Measurements from ENCODE around the gene MYH7. TPM values are rescaled to one million over a fixed set of nuclear protein-coding genes. Genes with fewer than 3 reads are reported as not detected.

The MYH7 gene
- polyA plus RNA-seq, 1 of the 3 experiments (the other 2 are of a cell fraction): not detected

DNA sequence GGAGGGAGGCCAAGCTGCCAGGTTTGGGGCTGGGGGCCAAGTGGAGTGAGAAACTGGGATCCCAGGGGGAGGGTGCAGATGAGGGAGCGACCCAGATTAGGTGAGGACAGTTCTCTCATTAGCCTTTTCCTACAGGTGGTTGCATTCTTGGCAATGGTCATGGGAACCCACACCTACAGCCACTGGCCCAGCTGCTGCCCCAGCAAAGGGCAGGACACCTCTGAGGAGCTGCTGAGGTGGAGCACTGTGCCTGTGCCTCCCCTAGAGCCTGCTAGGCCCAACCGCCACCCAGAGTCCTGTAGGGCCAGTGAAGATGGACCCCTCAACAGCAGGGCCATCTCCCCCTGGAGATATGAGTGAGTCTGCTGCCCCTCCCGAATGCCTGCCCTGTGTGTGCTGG is 62.4 kb downstream of the MYH7 start:
- Histone ChIP-seq H4K20me1 (ENCODE audit: insufficient read depth) (no peaks in the 10 kb centered on the region), H3K4me1 (ENCODE audit: control insufficient read depth in 1 of 2, insufficient read depth in 2 of 2, low read depth in 1 of 2, low read length in 1 of 2) (peaks cover 0 to 2% of the 10 kb centered on the region in 2 experiments; a peak in 1 of 4 replicates), H3K9me3 (no peaks in the 10 kb centered on the region), H3K4me2 (no peak overlapping the region), H3K9me2 (no peaks in the 10 kb centered on the region), H2AFZ (ENCODE audit: low read depth) (no peak overlapping the region), H3K9ac (no peak overlapping the region), H3K79me2 (ENCODE audit: insufficient read depth) (no peaks in the 10 kb centered on the region), H3K36me3 (replicated peaks in 1 of 2; ENCODE audit: control insufficient read depth in 1 of 2, insufficient read depth in 2 of 2, low read length in 1 of 2) (no peaks in the 10 kb centered on the region), H3K4me3 (ENCODE audit: low read depth in 2 of 2, low read length in 1 of 2) (no peak overlapping the region), H3K27ac (ENCODE audit: low read depth in 2 of 2, low read length in 1 of 2) (no peak overlapping the region), H3F3A (replicated peaks; ENCODE audit: insufficient read depth) (no peaks in the 10 kb centered on the region), H3K27me3 (ENCODE audit: insufficient read depth) (peaks cover 10% of the 10 kb centered on the region; the same call in 1 of the 2 replicates)
- DNase-seq: no peak
- ChIA-PET POLR2A (no interaction called here), CTCF (interaction anchor here (1.2 kb wide), 2 partner anchors 12 to 20 kb away, joined by 3 read pairs; no protein-coding TSS in a partner anchor)
- WGBS (ENCODE audit: low lambda C conversion rate): 33% methylated on average over 2 of the region's 3 CpGs
- TF ChIP-seq YY1 (IDR thresholded peaks at IDR 0.05; ENCODE audit: low read depth): no peak
- TF ChIP-seq, protein P1, sequence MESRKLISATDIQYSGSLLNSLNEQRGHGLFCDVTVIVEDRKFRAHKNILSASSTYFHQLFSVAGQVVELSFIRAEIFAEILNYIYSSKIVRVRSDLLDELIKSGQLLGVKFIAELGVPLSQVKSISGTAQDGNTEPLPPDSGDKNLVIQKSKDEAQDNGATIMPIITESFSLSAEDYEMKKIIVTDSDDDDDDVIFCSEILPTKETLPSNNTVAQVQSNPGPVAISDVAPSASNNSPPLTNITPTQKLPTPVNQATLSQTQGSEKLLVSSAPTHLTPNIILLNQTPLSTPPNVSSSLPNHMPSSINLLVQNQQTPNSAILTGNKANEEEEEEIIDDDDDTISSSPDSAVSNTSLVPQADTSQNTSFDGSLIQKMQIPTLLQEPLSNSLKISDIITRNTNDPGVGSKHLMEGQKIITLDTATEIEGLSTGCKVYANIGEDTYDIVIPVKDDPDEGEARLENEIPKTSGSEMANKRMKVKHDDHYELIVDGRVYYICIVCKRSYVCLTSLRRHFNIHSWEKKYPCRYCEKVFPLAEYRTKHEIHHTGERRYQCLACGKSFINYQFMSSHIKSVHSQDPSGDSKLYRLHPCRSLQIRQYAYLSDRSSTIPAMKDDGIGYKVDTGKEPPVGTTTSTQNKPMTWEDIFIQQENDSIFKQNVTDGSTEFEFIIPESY (IDR thresholded peaks at IDR 0.05; ENCODE audit: borderline replicate concordance, low read depth): no peak
- no peak for TF ChIP-seq GATA2 (CRISPR knock-in tag; IDR thresholded peaks at IDR 0.05)
- no peak for TF ChIP-seq POLR2AphosphoS5 (IDR thresholded peaks at IDR 0.05; ENCODE audit: low read depth, low read length)
- TF ChIP-seq FOXJ3 (CRISPR knock-in tag; IDR thresholded peaks at IDR 0.05): no peak
- TF ChIP-seq, protein P2, sequence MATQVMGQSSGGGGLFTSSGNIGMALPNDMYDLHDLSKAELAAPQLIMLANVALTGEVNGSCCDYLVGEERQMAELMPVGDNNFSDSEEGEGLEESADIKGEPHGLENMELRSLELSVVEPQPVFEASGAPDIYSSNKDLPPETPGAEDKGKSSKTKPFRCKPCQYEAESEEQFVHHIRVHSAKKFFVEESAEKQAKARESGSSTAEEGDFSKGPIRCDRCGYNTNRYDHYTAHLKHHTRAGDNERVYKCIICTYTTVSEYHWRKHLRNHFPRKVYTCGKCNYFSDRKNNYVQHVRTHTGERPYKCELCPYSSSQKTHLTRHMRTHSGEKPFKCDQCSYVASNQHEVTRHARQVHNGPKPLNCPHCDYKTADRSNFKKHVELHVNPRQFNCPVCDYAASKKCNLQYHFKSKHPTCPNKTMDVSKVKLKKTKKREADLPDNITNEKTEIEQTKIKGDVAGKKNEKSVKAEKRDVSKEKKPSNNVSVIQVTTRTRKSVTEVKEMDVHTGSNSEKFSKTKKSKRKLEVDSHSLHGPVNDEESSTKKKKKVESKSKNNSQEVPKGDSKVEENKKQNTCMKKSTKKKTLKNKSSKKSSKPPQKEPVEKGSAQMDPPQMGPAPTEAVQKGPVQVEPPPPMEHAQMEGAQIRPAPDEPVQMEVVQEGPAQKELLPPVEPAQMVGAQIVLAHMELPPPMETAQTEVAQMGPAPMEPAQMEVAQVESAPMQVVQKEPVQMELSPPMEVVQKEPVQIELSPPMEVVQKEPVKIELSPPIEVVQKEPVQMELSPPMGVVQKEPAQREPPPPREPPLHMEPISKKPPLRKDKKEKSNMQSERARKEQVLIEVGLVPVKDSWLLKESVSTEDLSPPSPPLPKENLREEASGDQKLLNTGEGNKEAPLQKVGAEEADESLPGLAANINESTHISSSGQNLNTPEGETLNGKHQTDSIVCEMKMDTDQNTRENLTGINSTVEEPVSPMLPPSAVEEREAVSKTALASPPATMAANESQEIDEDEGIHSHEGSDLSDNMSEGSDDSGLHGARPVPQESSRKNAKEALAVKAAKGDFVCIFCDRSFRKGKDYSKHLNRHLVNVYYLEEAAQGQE (IDR thresholded peaks at IDR 0.05; ENCODE audit: low read depth, low read length): no peak
- TF ChIP-seq, protein P3, sequence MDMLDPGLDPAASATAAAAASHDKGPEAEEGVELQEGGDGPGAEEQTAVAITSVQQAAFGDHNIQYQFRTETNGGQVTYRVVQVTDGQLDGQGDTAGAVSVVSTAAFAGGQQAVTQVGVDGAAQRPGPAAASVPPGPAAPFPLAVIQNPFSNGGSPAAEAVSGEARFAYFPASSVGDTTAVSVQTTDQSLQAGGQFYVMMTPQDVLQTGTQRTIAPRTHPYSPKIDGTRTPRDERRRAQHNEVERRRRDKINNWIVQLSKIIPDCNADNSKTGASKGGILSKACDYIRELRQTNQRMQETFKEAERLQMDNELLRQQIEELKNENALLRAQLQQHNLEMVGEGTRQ (IDR thresholded peaks at IDR 0.05; ENCODE audit: borderline replicate concordance, low read depth, low read length): no peak
- no peak for TF ChIP-seq NFIC (IDR thresholded peaks at IDR 0.05; ENCODE audit: borderline replicate concordance)
- no peak for TF ChIP-seq RXRA (IDR thresholded peaks at IDR 0.05; ENCODE audit: borderline replicate concordance, low read depth)
- TF ChIP-seq RAD21 (IDR thresholded peaks at IDR 0.05; ENCODE audit: low read length): no peak
- TF ChIP-seq TCF12 (IDR thresholded peaks at IDR 0.05): no peak
- no peak for TF ChIP-seq GABPA (IDR thresholded peaks at IDR 0.05; ENCODE audit: low read depth)
